DOHH2 (cell line): Measurements from ENCODE around the gene SPOCK3.

Experiments
- CTCF ChIP-seq: fragments of 200-600 bp; sonication (generic); IDR thresholded peaks from one replicate; pipeline ENCODE4 v1.5.1; 2014; ENCODE audit warnings: antibody characterized with exemption, mild to moderate bottlenecking, low read depth, low read length; ENCODE audit not compliant: poor library complexity, severe bottlenecking
- EZH2phosphoT487 ChIP-seq: fragments of 200-600 bp; sonication (generic); IDR thresholded peaks from 2 replicates; pipeline ENCODE4 v1.6.1; 2017; ENCODE audit warnings: borderline replicate concordance, mild to moderate bottlenecking, antibody characterized with exemption, low read length, moderate library complexity, mixed read lengths

GRCh38 chr4:166823848-166824247, 410.4 kb downstream of the SPOCK3 start:
- TF ChIP-seq CTCF (no peak), EZH2phosphoT487 (no peak)
